ENCODE results near the gene CAMP.
"Not testable (repeated sequence)": the region's sequence is repeated elsewhere in the genome, so short reads cannot be mapped to it uniquely, and the experiment has no call there.

DNA sequence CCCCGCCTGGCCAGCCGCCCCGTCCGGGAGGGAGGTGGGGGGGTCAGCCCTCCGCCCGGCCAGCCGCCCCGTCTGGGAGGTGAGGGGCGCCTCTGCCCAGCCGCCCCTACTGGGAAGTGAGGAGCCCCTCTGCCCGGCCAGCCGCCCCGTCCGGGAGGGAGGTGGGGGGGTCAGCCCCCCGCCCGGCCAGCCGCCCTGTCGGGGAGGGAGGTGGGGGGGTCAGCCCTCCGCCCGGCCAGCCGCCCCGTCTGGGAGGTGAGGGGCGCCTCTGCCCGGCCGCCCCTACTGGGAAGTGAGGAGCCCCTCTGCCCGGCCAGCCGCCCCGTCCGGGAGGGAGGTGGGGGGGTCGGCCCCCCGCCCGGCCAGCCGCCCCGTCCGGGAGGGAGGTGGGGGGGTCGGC, 11.5 kb upstream of the CAMP start:
- TF ChIP-seq, protein P1, sequence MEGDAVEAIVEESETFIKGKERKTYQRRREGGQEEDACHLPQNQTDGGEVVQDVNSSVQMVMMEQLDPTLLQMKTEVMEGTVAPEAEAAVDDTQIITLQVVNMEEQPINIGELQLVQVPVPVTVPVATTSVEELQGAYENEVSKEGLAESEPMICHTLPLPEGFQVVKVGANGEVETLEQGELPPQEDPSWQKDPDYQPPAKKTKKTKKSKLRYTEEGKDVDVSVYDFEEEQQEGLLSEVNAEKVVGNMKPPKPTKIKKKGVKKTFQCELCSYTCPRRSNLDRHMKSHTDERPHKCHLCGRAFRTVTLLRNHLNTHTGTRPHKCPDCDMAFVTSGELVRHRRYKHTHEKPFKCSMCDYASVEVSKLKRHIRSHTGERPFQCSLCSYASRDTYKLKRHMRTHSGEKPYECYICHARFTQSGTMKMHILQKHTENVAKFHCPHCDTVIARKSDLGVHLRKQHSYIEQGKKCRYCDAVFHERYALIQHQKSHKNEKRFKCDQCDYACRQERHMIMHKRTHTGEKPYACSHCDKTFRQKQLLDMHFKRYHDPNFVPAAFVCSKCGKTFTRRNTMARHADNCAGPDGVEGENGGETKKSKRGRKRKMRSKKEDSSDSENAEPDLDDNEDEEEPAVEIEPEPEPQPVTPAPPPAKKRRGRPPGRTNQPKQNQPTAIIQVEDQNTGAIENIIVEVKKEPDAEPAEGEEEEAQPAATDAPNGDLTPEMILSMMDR (IDR thresholded peaks at IDR 0.05; ENCODE audit: low read depth, low read length): not testable (repeated sequence)
- TF ChIP-seq EZH2phosphoT487 (IDR thresholded peaks at IDR 0.05; ENCODE audit: low read depth): not testable (repeated sequence)
